ENCODE data around the gene TAF10. TPM values are rescaled to one million over a fixed set of nuclear protein-coding genes. Genes with fewer than 3 reads are reported as not detected.

The TAF10 gene
- total and polyA plus RNA-seq, 4 donors = 10.5 to 58.1 (median 31.5) TPM

- H3K9me3 ChIP-seq (ENCODE audit: control insufficient read depth in 4 of 4, low read length in 3 of 4) = no peaks in the 10 kb centered on the region
- no peak overlapping the region for H3K9ac ChIP-seq (ENCODE audit: low read depth in 1 of 2, low read length in 2 of 2)
- no peak overlapping the region for H3K4me3 ChIP-seq (ENCODE audit: low read depth in 1 of 3, low read length in 3 of 3)
- WGBS = 92% methylated on average over 14 of the region's 14 CpGs
- peak; percentile 22 for DNase-seq (ENCODE audit: low spot score)
- peaks cover 3 to 52% (median 37%) of the 10 kb centered on the region in 4 donors for H3K4me1 ChIP-seq (ENCODE audit: control insufficient read depth in 4 of 4, insufficient read depth in 4 of 4, low read length in 3 of 4)
- H3K36me3 ChIP-seq (ENCODE audit: control insufficient read depth in 4 of 4, insufficient read depth in 3 of 4, low read depth in 1 of 4, low read length in 3 of 4) = peaks cover 7 to 30% (median 27%) of the 10 kb centered on the region in 4 donors
- H3K27me3 ChIP-seq (ENCODE audit: control insufficient read depth in 4 of 4, insufficient read depth in 4 of 4, low read length in 3 of 4) = no peaks in the 10 kb centered on the region
- no peak overlapping the region for H3K27ac ChIP-seq (ENCODE audit: low read depth in 1 of 2, low read length in 2 of 2)
- TF ChIP-seq EGR1 (IDR thresholded peaks at IDR 0.05; ENCODE audit: low read depth in 2 of 2) = no peak
- no peak for TF ChIP-seq GABPA (IDR thresholded peaks at IDR 0.05 in 1 of 2, conservative IDR thresholded peaks at IDR 0.05 in 1 of 2)
- TF ChIP-seq JUND (IDR thresholded peaks at IDR 0.05) = no peak
- no peak for TF ChIP-seq HNF4G (IDR thresholded peaks at IDR 0.05)
Measured at GRCh38 chr11:6608726-6609501, 3.1 kb downstream of the TAF10 start.

GRCh38 chr11:6608011-6608410, 4.0 kb downstream of the TAF10 start:
- Histone ChIP-seq H3K4me1 (ENCODE audit: control insufficient read depth in 4 of 4, insufficient read depth in 4 of 4, low read length in 3 of 4) (peaks cover 3 to 50% (median 36%) of the 10 kb centered on the region in 4 donors), H3K36me3 (ENCODE audit: control insufficient read depth in 4 of 4, insufficient read depth in 3 of 4, low read depth in 1 of 4, low read length in 3 of 4) (peaks cover 7 to 30% (median 27%) of the 10 kb centered on the region in 4 donors)

GRCh38 chr11:6607190-6607795, 4.7 kb downstream of the TAF10 start:
- Histone ChIP-seq H3K27me3 (ENCODE audit: control insufficient read depth in 4 of 4, insufficient read depth in 4 of 4, low read length in 3 of 4) (no peaks in the 10 kb centered on the region), H3K4me3 (ENCODE audit: low read depth in 1 of 3, low read length in 3 of 3) (no peak overlapping the region), H3K36me3 (ENCODE audit: control insufficient read depth in 4 of 4, insufficient read depth in 3 of 4, low read depth in 1 of 4, low read length in 3 of 4) (peaks cover 7 to 30% (median 27%) of the 10 kb centered on the region in 4 donors), H3K9me3 (ENCODE audit: control insufficient read depth in 4 of 4, low read length in 3 of 4) (no peaks in the 10 kb centered on the region), H3K4me1 (ENCODE audit: control insufficient read depth in 4 of 4, insufficient read depth in 4 of 4, low read length in 3 of 4) (peaks cover 3 to 52% (median 37%) of the 10 kb centered on the region in 4 donors), H3K27ac (ENCODE audit: low read depth in 1 of 2, low read length in 2 of 2) (peak overlapping the region; percentile 58 to 77), H3K9ac (ENCODE audit: low read depth in 1 of 2, low read length in 2 of 2) (peak overlapping the region in 1 of 2 donors; percentile 51)
- DNase-seq (ENCODE audit: low spot score) = no peak
- no peak for TF ChIP-seq NR2F2 (IDR thresholded peaks at IDR 0.05)
- no peak for TF ChIP-seq FOXA2 (IDR thresholded peaks at IDR 0.05)
- no peak for TF ChIP-seq REST (IDR thresholded peaks at IDR 0.05)
- TF ChIP-seq ATF3 (IDR thresholded peaks at IDR 0.05) = no peak

More at GRCh38 chr11:6608011-6608410, 4.0 kb downstream of the TAF10 start:
- 93% methylated on average over 9 of the region's 9 CpGs for WGBS
- Histone ChIP-seq H3K27ac (ENCODE audit: low read depth in 1 of 2, low read length in 2 of 2) (peak overlapping the region; percentile 55 to 58), H3K9ac (ENCODE audit: low read depth in 1 of 2, low read length in 2 of 2) (no peak overlapping the region), H3K4me3 (ENCODE audit: low read depth in 1 of 3, low read length in 3 of 3) (no peak overlapping the region), H3K27me3 (ENCODE audit: control insufficient read depth in 4 of 4, insufficient read depth in 4 of 4, low read length in 3 of 4) (no peaks in the 10 kb centered on the region), H3K9me3 (ENCODE audit: control insufficient read depth in 4 of 4, low read length in 3 of 4) (no peaks in the 10 kb centered on the region)
- TF ChIP-seq NR2F2 (IDR thresholded peaks at IDR 0.05) = no peak
- peak; percentile 28 for DNase-seq (ENCODE audit: low spot score)
